ENCODE data around the gene CDC42SE1.

Gene CDC42SE1

GRCh38 chr1:151051356-151052009 is 7.9 kb downstream of the CDC42SE1 start:
- DNase-seq: no peak

- DNase-seq: no peak
These were observed 9.3 kb downstream of the CDC42SE1 start for GRCh38 chr1:151050051-151050688.

DNA sequence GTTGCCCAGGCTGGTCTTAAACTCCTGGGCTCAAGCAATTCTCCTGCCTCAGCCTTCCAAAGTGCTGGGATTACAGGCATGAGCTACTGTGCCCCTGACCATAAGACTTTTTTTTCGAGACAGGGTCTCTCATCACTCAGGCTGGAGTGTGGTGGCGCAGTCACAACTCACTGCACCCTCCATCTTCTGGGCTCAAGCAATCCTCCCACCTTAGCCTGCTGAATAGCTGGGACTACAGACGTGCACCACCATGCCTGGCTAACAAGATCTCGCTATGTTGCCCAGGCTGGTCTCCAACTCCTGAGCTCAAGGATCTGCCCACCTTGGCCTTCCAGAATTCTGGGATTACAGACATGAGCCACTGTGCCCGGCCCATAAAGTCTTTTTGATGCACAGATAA is 10.0 kb downstream of the CDC42SE1 start:
- no peak for DNase-seq

DNA sequence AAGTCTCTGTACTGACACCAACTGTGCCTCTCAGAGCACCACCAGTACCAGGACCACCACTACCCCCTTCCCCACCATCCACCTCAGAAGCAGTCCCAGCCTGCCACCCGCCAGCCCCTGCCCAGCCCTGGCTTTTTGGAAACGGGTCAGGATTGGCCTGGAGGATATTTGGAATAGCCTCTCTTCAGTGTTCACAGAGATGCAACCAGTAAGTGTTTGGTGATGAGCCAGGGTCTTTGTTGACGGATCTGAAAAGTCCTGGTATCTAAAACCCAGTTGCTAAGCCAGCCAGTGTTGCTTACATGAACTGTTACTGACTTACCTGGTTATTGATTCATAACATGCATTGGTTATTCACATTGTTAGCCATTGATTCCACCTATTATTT is 10.8 kb downstream of the CDC42SE1 start:
- DNase-seq: no peak

- DNase-seq: peak; percentile 50 to 65
These were observed 11.3 kb downstream of the CDC42SE1 start for GRCh38 chr1:151047925-151048644.

DNA sequence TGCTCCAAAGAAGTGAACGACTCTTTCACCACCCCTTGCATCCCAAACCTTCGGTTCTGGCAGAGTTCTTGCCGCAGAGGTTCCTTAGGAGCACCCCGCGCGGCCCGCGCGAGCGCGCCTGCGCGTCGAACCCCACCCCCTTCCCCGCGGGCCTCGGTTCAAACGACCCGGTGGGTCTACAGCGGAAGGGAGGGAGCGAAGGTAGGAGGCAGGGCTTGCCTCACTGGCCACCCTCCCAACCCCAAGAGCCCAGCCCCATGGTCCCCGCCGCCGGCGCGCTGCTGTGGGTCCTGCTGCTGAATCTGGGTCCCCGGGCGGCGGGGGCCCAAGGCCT is 11.9 kb downstream of the CDC42SE1 start, which contains the start of gene C1orf56:
C1orf56 (plus strand) TSS at position 161 of the 334 bp plus-strand sequence; CDS start at position 258, 97 bp downstream.
- DNase-seq: peak; percentile 26 to 79

DNA sequence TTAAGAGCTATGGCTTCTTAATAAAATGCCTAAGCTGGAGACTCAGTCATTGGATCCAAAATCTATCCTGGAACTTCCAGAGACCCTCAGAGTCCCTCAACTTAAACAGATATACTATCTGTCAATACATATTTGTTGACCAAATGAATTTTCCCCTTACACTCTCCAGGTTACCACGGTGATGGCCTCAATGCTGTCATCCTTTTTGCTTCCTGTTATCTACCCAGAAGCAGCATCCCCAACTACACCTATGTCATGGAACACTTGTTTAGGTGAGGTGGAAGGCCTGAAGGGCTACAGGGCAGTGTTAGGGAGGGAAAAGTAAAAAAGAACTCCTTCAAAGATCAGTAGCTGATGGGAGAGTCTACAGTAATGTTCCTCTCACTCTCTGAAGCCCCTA is 16.3 kb downstream of the CDC42SE1 start:
- no peak for DNase-seq

- DNase-seq: no peak
These were observed 19.9 kb downstream of the CDC42SE1 start for GRCh38 chr1:151039521-151039920.

DNA sequence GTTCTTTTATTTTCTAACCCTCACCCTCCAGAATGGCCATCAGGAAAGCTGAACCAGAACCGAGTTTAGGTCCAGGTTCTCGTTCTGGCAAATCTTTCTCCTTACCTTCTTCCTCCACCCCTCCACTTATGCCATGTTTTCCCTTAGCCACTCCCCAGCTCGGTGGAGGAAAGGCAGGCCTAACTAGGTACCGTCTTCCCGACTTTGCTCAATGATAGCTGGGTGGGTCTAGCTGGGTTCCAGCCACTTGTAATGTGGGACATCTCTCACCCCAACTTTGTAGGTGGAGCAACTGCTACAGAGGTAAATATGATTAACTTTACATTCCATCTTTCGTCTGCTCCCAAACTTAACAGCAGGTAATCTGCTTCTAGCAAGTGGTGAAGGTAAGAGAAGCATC is 22.4 kb downstream of the CDC42SE1 start:
- no peak for DNase-seq

DNA sequence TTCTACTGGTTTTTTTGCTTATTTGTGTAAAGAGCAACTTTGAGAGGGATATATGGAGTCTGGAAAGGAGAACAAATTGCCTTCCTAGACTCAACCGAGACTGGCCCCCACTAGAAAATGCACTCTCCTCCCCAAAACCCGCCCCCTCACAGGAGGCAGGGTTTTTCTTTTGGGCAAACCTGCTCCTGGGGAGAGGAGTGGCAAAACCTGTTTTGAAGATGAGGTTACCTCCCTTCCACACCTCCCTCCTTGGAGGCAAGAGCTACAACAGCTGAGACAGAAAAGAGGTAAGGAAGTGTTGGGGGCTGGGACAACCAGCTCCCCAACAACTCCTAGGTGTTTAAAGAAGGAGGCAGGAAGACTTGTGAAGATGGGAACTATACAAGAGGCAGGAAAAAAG is 23.1 kb downstream of the CDC42SE1 start, which contains the start of gene BNIPL:
BNIPL (plus strand) TSS at position 231 of the 400 bp plus-strand sequence; CDS start at position 371, 140 bp downstream.
- no peak for DNase-seq

DNA sequence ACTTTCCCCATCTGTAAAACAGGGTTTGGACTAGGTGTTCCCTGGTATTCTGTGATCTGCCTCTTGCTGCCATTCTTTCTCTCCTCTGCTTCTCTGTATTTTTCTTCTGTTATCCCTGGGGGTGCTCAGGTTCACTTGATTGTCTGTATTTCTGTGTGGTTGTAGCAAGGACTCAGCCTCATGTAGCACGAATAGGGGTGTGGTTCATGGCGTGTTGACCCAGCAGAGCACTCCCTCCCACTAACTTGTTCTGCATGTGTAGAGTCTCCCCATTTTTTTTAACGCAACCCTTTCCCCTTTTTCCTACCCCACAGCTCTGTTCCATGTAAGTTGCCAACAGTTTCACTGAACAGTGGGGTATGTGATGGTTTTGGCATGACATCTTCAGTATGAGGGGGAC is 24.3 kb downstream of the CDC42SE1 start:
- DNase-seq: no peak

DNA sequence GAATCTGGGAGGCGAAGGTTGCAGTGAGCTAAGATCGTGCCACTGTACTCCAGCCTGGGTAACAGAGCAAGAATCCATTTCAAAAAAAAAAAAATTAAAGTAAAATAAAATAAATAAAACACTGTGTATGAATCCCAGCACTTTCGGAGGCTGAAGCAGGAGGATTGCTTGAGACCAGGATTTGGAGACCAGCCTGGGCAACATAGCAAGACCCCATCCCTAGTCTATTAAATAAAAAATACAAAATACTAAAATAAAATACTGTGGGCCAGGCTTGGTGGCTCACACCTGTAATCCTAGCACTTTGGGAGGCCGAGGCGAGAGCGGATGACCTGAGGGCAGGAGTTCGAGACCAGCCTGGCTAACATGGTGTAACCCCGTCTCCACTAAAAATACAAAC is 27.3 kb downstream of the CDC42SE1 start:
- DNase-seq: no peak

DNA sequence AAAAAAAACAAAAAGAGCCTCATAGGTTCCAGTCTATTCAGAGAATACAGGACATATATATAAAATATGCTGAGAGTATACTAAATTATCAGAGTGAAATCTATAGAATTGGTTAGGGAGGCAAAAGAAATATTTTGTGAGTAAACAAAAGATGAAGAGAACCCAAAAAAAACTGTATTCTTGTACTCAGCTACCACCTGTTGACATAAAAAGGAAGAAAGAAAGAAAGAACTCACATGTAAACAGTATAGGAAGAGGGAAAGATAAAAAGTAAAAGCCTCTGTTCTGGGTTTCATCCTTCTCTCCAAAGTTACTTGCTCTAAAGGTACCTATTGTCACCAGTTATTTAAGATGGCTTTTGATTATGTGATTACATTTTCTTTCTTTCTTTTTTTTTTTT is 33.0 kb downstream of the CDC42SE1 start:
- no peak for DNase-seq

- peak; percentile 42 to 65 for DNase-seq
These were observed 34.8 kb downstream of the CDC42SE1 start for GRCh38 chr1:151024540-151025146.

DNA sequence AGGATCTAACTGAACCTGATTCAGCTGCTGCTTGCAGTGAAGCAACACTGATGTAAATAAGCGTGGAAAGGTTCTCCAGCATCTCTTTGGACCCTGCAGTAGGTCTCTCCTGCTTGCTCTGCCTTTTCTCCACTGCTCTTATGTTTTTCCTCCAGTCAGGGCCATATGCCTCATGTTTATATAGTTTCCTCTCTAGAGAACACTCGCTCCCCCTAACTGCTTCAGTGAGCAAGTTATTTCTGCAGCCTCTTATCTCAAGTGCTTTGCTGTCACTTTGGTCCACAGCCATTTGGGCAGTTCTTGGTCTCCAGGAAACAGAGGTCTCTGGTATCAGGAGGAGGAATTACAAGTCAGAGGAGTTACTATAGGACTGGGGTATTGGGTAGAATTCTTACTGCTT is 45.9 kb downstream of the CDC42SE1 start:
- DNase-seq: no peak

- DNase-seq: no peak
These were observed 46.5 kb downstream of the CDC42SE1 start for GRCh38 chr1:151012684-151013471.

- no peak for DNase-seq
These were observed 48.1 kb downstream of the CDC42SE1 start for GRCh38 chr1:151011154-151011850.

DNA sequence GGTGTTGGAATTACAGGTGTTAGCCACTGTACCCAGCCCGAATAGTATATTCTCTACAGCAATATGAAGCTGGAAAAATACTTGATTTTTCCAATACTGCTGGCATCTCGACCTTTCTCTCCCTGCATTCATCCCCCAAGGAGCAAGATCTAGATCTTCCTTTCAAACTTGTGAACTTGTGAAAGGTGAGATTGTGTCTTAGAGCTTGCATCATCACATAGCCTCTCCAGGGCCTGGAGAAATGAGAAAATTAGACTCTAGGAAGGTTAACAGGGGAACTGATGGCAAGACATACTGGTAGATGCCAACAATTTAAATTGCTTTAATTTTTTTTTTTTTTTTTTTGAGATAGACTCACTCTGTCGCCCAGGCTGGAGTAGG is 49.1 kb downstream of the CDC42SE1 start:
- no peak for DNase-seq

GRCh38 chr1:151009674-151010345 is 49.6 kb downstream of the CDC42SE1 start:
- DNase-seq: no peak

DNA sequence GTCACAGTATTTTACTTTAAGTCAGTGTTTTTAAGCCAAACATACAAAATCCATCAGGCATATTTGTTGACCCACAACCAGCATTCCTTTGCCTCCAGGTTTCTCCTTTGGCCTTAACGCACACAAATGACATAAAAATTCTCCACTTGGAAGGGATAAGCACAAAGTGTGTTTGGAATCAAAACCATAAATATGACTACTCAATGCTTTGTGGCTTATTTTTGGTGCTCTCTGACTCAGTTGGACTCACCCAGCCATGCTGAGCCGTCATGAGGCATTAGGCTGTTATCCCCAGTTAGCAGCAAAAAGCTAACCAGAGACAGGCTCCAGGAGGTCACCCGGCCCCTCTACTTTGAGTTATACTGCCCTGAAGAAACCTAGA is 50.2 kb downstream of the CDC42SE1 start:
- no peak for DNase-seq

All from NCI-H446 (cell line).